IMR-90 (cell line): ENCODE data around the gene MFAP2. TPM values are rescaled to one million over a fixed set of nuclear protein-coding genes. Genes with fewer than 3 reads are reported as not detected.

Experiments used
- ATAC-seq: fragments of 200-7000 bp; cut with Tn5 transposase; 2 replicates; pipeline ENCODE4 v1.9.1; 2020; ENCODE audit warnings: low read depth, mild to moderate bottlenecking, moderate library complexity
- BruUV-seq: library from RNA; stranded (reverse); fragments of 400-500 nt; replicated peaks from 2 replicates; lab custom pipeline; 2021; lab: Mats Ljungman, UMichigan
- CTCF ChIA-PET: fragments of 300-600 bp; formaldehyde crosslinking; extraction: SDS; loops from one replicate; lab custom pipeline; 2021; ENCODE audit warnings: antibody characterized with exemption; lab: Yijun Ruan, JAX
- POLR2A ChIA-PET: fragments of 300-600 bp; sonication (Branson Sonifier 250); formaldehyde crosslinking; loops from one replicate; lab custom pipeline; 2022; ENCODE audit warnings: antibody characterized with exemption; ENCODE audit not compliant: unreplicated experiment; lab: Charles Lee
- DNase-seq: peaks from one replicate; pipeline ENCODE4 v3.0.0; 2013
- H2AFZ ChIP-seq: replicated peaks from 2 replicates; pipeline ENCODE3; 2013; ENCODE audit warnings: low read length, mild to moderate bottlenecking; ENCODE audit not compliant: poor library complexity
- H2AK5ac ChIP-seq: 2 replicates; pipeline ENCODE4 v1.6.1; 2013; ENCODE audit warnings: low read depth, low read length, inconsistent platforms
- H2AK9ac ChIP-seq: replicated peaks from 2 replicates; pipeline ENCODE3; 2013; ENCODE audit warnings: mild to moderate bottlenecking, low read depth, low read length, moderate library complexity; ENCODE audit not compliant: poor library complexity
- H2BK120ac ChIP-seq: 2 replicates; pipeline ENCODE4 v1.6.1; 2013; ENCODE audit warnings: low read depth, low read length, inconsistent platforms
- H2BK15ac ChIP-seq: 3 replicates; pipeline ENCODE4 v1.6.1; 2013; ENCODE audit warnings: low read depth, low read length, inconsistent platforms
- H2BK20ac ChIP-seq: 2 replicates; pipeline ENCODE4 v1.6.1; 2013; ENCODE audit warnings: low read depth, mild to moderate bottlenecking, inconsistent platforms, low read length, moderate library complexity
- H2BK5ac ChIP-seq: 2 replicates; pipeline ENCODE4 v1.6.1; 2013; ENCODE audit warnings: mild to moderate bottlenecking, low read depth, low read length, inconsistent platforms; ENCODE audit not compliant: poor library complexity, severe bottlenecking
- H3K14ac ChIP-seq: replicated peaks from 2 replicates; pipeline ENCODE4 v1.6.1; 2013; ENCODE audit warnings: low read depth, low read length, inconsistent platforms
- H3K18ac ChIP-seq: 2 replicates; pipeline ENCODE4 v1.6.1; 2013; ENCODE audit warnings: low read depth, low read length, control low read depth
- H3K23ac ChIP-seq: 2 replicates; pipeline ENCODE4 v1.6.1; 2013; ENCODE audit warnings: low read depth, low read length, inconsistent platforms
- H3K27ac ChIP-seq: 2 replicates; pipeline ENCODE4 v1.5.1; 2013; ENCODE audit warnings: mild to moderate bottlenecking, control low read depth, low read length; ENCODE audit not compliant: insufficient read depth
- H3K27me3 ChIP-seq: 2 replicates; pipeline ENCODE4 v1.6.1; 2013; ENCODE audit warnings: low read length; ENCODE audit not compliant: control insufficient read depth, insufficient read depth
- H3K36me3 ChIP-seq: 2 replicates; pipeline ENCODE4 v1.6.1; 2013; ENCODE audit warnings: low read length, mixed read lengths; ENCODE audit not compliant: control insufficient read depth, insufficient read depth
- H3K4ac ChIP-seq: 2 replicates; pipeline ENCODE4 v1.6.1; 2013; ENCODE audit warnings: low read depth, low read length, inconsistent platforms
- H3K4me1 ChIP-seq: 2 replicates; pipeline ENCODE4 v1.6.1; 2013; ENCODE audit warnings: low read length, mixed read lengths; ENCODE audit not compliant: control insufficient read depth, insufficient read depth
- H3K4me2 ChIP-seq: 2 replicates; pipeline ENCODE4 v1.6.1; 2013; ENCODE audit warnings: low read depth, mild to moderate bottlenecking, control low read depth, low read length, moderate library complexity
- H3K4me3 ChIP-seq: 2 replicates; pipeline ENCODE4 v1.5.1; 2013; ENCODE audit warnings: low read depth, mild to moderate bottlenecking, control low read depth, low read length, moderate library complexity; ENCODE audit not compliant: insufficient read depth
- H3K56ac ChIP-seq: 2 replicates; pipeline ENCODE4 v1.6.1; 2013; ENCODE audit warnings: low read length, inconsistent platforms; ENCODE audit not compliant: insufficient read depth; ENCODE audit errors: extremely low read depth
- H3K79me1 ChIP-seq, 2 experiments: 2 replicates each; pipeline ENCODE4 v1.6.1; 2013; ENCODE audit warnings: low read length in 2 of 2, inconsistent platforms in 1 of 2, low read depth in 1 of 2
- H3K9ac ChIP-seq: 2 replicates; pipeline ENCODE4 v1.6.1; 2013; ENCODE audit warnings: low read depth, low read length, control low read depth
- H3K9me1 ChIP-seq: 2 replicates; pipeline ENCODE4 v1.6.1; 2013; ENCODE audit warnings: low read length, inconsistent platforms; ENCODE audit not compliant: insufficient read depth
- H3K9me3 ChIP-seq: 2 replicates; pipeline ENCODE4 v1.6.1; 2013; ENCODE audit warnings: low read length; ENCODE audit not compliant: control insufficient read depth, insufficient read depth
- H4K20me1 ChIP-seq: 2 replicates; pipeline ENCODE4 v1.6.1; 2013; ENCODE audit warnings: low read length, inconsistent platforms; ENCODE audit not compliant: insufficient read depth
- H4K5ac ChIP-seq: 2 replicates; pipeline ENCODE4 v1.6.1; 2013; ENCODE audit warnings: mild to moderate bottlenecking, low read depth, low read length, control low read depth
- H4K8ac ChIP-seq, 2 experiments: 2 replicates each; pipeline ENCODE4 v1.6.1; 2013; ENCODE audit warnings: low read depth in 2 of 2, low read length in 2 of 2, control low read depth in 1 of 2, inconsistent platforms in 1 of 2
- H4K91ac ChIP-seq: 2 replicates; pipeline ENCODE4 v1.6.1; 2013; ENCODE audit warnings: low read depth, low read length, inconsistent platforms; ENCODE audit not compliant: insufficient read depth
- BHLHE40 ChIP-seq: fragments of 150-350 bp; IDR thresholded peaks from 2 replicates; pipeline ENCODE4 v1.6.1; 2016; ENCODE audit warnings: mild to moderate bottlenecking, low read depth, low read length
- CEBPB ChIP-seq: IDR thresholded peaks from 2 replicates; pipeline ENCODE4 v1.6.1; 2012; ENCODE audit warnings: low read depth, low read length, improper control_type of control experiment
- CHD1 ChIP-seq: IDR thresholded peaks from 2 replicates; pipeline ENCODE4 v1.6.1; 2012; ENCODE audit warnings: low read depth, low read length, improper control_type of control experiment
- CTCF ChIP-seq: conservative IDR thresholded peaks from 2 replicates; pipeline ENCODE4 v1.5.1; 2012; ENCODE audit warnings: mild to moderate bottlenecking, low read depth, low read length, improper control_type of control experiment
- FOS ChIP-seq: fragments of 150-350 bp; IDR thresholded peaks from 2 replicates; pipeline ENCODE4 v1.6.1; 2016; ENCODE audit warnings: low read depth, low read length
- MAFK ChIP-seq: IDR thresholded peaks from 2 replicates; pipeline ENCODE4 v1.6.1; 2012; ENCODE audit warnings: low read depth, low read length, improper control_type of control experiment
- MAZ ChIP-seq: IDR thresholded peaks from 2 replicates; pipeline ENCODE4 v1.6.1; 2012; ENCODE audit warnings: low read depth, mild to moderate bottlenecking, low read length, improper control_type of control experiment, moderate library complexity, borderline replicate concordance
- MXI1 ChIP-seq: IDR thresholded peaks from 2 replicates; pipeline ENCODE4 v1.6.1; 2012; ENCODE audit warnings: low read depth, mild to moderate bottlenecking, low read length, moderate library complexity, borderline replicate concordance
- POLR2A ChIP-seq: IDR thresholded peaks from 2 replicates; pipeline ENCODE4 v1.6.1; 2012; ENCODE audit warnings: mild to moderate bottlenecking, low read depth, low read length
- RAD21 ChIP-seq: IDR thresholded peaks from 2 replicates; pipeline ENCODE4 v1.6.1; 2012; ENCODE audit warnings: low read length, improper control_type of control experiment
- RCOR1 ChIP-seq: IDR thresholded peaks from 2 replicates; pipeline ENCODE4 v1.6.1; 2012; ENCODE audit warnings: mild to moderate bottlenecking, low read length, improper control_type of control experiment; ENCODE audit not compliant: insufficient replicate concordance
- WGBS, 2 experiments: methylation state at CpG; one replicate each; pipeline versions ENCODE4 v1.1.5 to v1.1.7; 2013; ENCODE audit warnings: missing lambda C conversion rate in 2 of 2; ENCODE audit not compliant: insufficient read length in 1 of 2; ENCODE audit errors: extremely low coverage in 2 of 2; 5-methylcytosine and 5-hydroxymethylcytosine counted together
- dilution Hi-C: fragments of 300-500 bp; cut with HindIII; formaldehyde crosslinking; loops from one replicate; pipeline ENCODE4 v1.14.3; 2018; ENCODE audit warnings: low sequenced_read_pairs; ENCODE audit not compliant: unreplicated experiment
- in situ Hi-C: fragments of 300-500 bp; cut with MboI; formaldehyde crosslinking; loops from 3 replicates; pipeline ENCODE4 v1.14.3; 2019; ENCODE audit warnings: low sequenced_read_pairs, inconsistent platforms, mixed read lengths
- intact Hi-C: fragments of 100-400 bp; cut with micrococcal nuclease; formaldehyde crosslinking; loops from 2 replicates; pipeline ENCODE4 v1.10.0; 2022
- polyA plus RNA-seq, 3 experiments: library from polyadenylated mRNA; depleted of rRNA; stranded (reverse); fragments of >200 nt; gene quantifications; 2 replicates each; pipeline ENCODE4 v1.2.3, GENCODE V29; 2012; ENCODE audit warnings: low replicate concordance in 1 of 3
- total RNA-seq: library from RNA; depleted of rRNA; stranded (reverse); fragments of >200 nt; gene quantifications from 2 replicates; pipeline ENCODE4 v1.2.3, GENCODE V29; 2012
- TF ChIP-seq, protein P1 (sequence below): fragments of 150-350 bp; IDR thresholded peaks from 2 replicates; pipeline ENCODE4 v1.6.1; 2016; ENCODE audit warnings: low read depth, mild to moderate bottlenecking, low read length, moderate library complexity, borderline replicate concordance
- TF ChIP-seq, protein P2 (sequence below): fragments of 150-350 bp; IDR thresholded peaks from 2 replicates; pipeline ENCODE4 v1.6.1; 2017; ENCODE audit warnings: mild to moderate bottlenecking, antibody characterized with exemption, low read length, low read depth

Gene MFAP2
- total and polyA plus RNA-seq, 2 of the 4 experiments (the other 2 are of a cell fraction): 3.9 to 13.9 TPM

- Histone ChIP-seq H2AK5ac (no peak overlapping the region), H4K8ac (peak overlapping the region; percentile 66 to 70; a peak in 2 of 4 replicates), H2BK120ac (no peak overlapping the region; the same call in 1 of the 2 replicates), H4K5ac (no peak overlapping the region; the same call in 1 of the 2 replicates), H2BK20ac (no peak overlapping the region), H3K4ac (peak overlapping the region; percentile 48; the same call in 1 of the 2 replicates), H2BK5ac (no peak overlapping the region), H3K23ac (no peak overlapping the region), H3K14ac (no peak overlapping the region), H3K9me1 (peaks cover 2% of the 10 kb centered on the region; the same call in 1 of the 2 replicates), H4K91ac (no peak overlapping the region), H4K20me1 (peaks cover 7% of the 10 kb centered on the region), H3K18ac (no peak overlapping the region), H3K79me1 (0 out of 4 replicates have a peak, but pooled peaks cover 0 to 3% of the 10 kb centered on the region in 2 experiments), H2AFZ (peak overlapping the region; percentile 93), H3K9ac (no peak overlapping the region), H3K56ac (0 out of 2 replicates have a peak overlapping the region, but pooled peaks have one; percentile 6), H3K27me3 (no peaks in the 10 kb centered on the region; the same call in 1 of the 2 replicates), H3K36me3 (peaks cover 8% of the 10 kb centered on the region; the same call in 1 of the 2 replicates), H2BK15ac (no peak overlapping the region), H2AK9ac (peak overlapping the region; percentile 72), H3K27ac (no peak overlapping the region), H3K4me3 (peak overlapping the region; percentile 29; the same call in 1 of the 2 replicates), H3K4me1 (peaks cover 1% of the 10 kb centered on the region; the same call in 1 of the 2 replicates), H3K9me3 (no peaks in the 10 kb centered on the region), H3K4me2 (peak overlapping the region; percentile 8; the same call in 1 of the 2 replicates)
- ChIA-PET CTCF (interaction anchor here (0.8 to 2.1 kb wide), 6 partner anchors 10 to 87 kb away, joined by 3 to 12 read pairs (median 4); no protein-coding TSS in a partner anchor), POLR2A (no interaction called here)
- no peak for DNase-seq
- WGBS, 2 experiments: no CpG with 5 or more reads among the region's 14 CpGs
- no peak for ATAC-seq
- BruUV-seq: no TSS peak
- in situ Hi-C loops (no loop called here), dilution Hi-C loops (no loop called here), intact Hi-C loops (no loop called here)
- no peak for TF ChIP-seq BHLHE40
- TF ChIP-seq MAFK: no peak
- TF ChIP-seq MAZ: no peak
- no peak for TF ChIP-seq RAD21
- TF ChIP-seq, protein P1, sequence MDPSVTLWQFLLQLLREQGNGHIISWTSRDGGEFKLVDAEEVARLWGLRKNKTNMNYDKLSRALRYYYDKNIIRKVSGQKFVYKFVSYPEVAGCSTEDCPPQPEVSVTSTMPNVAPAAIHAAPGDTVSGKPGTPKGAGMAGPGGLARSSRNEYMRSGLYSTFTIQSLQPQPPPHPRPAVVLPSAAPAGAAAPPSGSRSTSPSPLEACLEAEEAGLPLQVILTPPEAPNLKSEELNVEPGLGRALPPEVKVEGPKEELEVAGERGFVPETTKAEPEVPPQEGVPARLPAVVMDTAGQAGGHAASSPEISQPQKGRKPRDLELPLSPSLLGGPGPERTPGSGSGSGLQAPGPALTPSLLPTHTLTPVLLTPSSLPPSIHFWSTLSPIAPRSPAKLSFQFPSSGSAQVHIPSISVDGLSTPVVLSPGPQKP: no peak
- no peak for TF ChIP-seq FOS
- no peak for TF ChIP-seq MXI1
- no peak for TF ChIP-seq CEBPB
- no peak for TF ChIP-seq CHD1
- TF ChIP-seq POLR2A: no peak
- TF ChIP-seq CTCF: no peak
- TF ChIP-seq, protein P2, sequence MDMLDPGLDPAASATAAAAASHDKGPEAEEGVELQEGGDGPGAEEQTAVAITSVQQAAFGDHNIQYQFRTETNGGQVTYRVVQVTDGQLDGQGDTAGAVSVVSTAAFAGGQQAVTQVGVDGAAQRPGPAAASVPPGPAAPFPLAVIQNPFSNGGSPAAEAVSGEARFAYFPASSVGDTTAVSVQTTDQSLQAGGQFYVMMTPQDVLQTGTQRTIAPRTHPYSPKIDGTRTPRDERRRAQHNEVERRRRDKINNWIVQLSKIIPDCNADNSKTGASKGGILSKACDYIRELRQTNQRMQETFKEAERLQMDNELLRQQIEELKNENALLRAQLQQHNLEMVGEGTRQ: no peak
- no peak for TF ChIP-seq RCOR1
Measured at GRCh38 chr1:16961297-16962133, 18.9 kb downstream of the MFAP2 start.
